Measurements from ENCODE around the gene RANBP17.

The RANBP17 gene

GRCh38 chr5:171269717-171270116 is 407.9 kb downstream of the RANBP17 start (continued):
- TF ChIP-seq, protein P1, sequence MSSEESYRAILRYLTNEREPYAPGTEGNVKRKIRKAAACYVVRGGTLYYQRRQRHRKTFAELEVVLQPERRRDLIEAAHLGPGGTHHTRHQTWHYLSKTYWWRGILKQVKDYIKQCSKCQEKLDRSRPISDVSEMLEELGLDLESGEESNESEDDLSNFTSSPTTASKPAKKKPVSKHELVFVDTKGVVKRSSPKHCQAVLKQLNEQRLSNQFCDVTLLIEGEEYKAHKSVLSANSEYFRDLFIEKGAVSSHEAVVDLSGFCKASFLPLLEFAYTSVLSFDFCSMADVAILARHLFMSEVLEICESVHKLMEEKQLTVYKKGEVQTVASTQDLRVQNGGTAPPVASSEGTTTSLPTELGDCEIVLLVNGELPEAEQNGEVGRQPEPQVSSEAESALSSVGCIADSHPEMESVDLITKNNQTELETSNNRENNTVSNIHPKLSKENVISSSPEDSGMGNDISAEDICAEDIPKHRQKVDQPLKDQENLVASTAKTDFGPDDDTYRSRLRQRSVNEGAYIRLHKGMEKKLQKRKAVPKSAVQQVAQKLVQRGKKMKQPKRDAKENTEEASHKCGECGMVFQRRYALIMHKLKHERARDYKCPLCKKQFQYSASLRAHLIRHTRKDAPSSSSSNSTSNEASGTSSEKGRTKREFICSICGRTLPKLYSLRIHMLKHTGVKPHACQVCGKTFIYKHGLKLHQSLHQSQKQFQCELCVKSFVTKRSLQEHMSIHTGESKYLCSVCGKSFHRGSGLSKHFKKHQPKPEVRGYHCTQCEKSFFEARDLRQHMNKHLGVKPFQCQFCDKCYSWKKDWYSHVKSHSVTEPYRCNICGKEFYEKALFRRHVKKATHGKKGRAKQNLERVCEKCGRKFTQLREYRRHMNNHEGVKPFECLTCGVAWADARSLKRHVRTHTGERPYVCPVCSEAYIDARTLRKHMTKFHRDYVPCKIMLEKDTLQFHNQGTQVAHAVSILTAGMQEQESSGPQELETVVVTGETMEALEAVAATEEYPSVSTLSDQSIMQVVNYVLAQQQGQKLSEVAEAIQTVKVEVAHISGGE (tag by site-specific recombination; conservative IDR thresholded peaks at IDR 0.05; ENCODE audit: low read depth), result no peak
- TF ChIP-seq ZNF175 (tag by site-specific recombination; IDR thresholded peaks at IDR 0.05) (no peak), ZNF433 (tag by site-specific recombination; IDR thresholded peaks at IDR 0.05; ENCODE audit: low read depth) (no peak), ZNF830 (tag by site-specific recombination; IDR thresholded peaks at IDR 0.05; ENCODE audit: low read depth) (no peak), SP3 (tag by site-specific recombination; IDR thresholded peaks at IDR 0.05) (no peak), ZBTB48 (tag by site-specific recombination; IDR thresholded peaks at IDR 0.05) (no peak), ZNF629 (tag by site-specific recombination; IDR thresholded peaks at IDR 0.05) (no peak), ZNF248 (tag by site-specific recombination; IDR thresholded peaks at IDR 0.05) (no peak), ZIC2 (tag by site-specific recombination; IDR thresholded peaks at IDR 0.05) (no peak), ZNF423 (tag by site-specific recombination; IDR thresholded peaks at IDR 0.05) (no peak), ZNF580 (tag by site-specific recombination; IDR thresholded peaks at IDR 0.05) (no peak), ZNF785 (tag by site-specific recombination; IDR thresholded peaks at IDR 0.05) (no peak), HOXD13 (CRISPR knock-in tag; IDR thresholded peaks at IDR 0.05; ENCODE audit: borderline replicate concordance) (no peak), ZNF555 (tag by site-specific recombination; conservative IDR thresholded peaks at IDR 0.05) (no peak), ZNF184 (tag by site-specific recombination; IDR thresholded peaks at IDR 0.05) (no peak), ZNF138 (tag by site-specific recombination; IDR thresholded peaks at IDR 0.05; ENCODE audit: borderline replicate concordance) (no peak), ZNF311 (tag by site-specific recombination; IDR thresholded peaks at IDR 0.05; ENCODE audit: borderline replicate concordance) (no peak), ZNF266 (tag by site-specific recombination; IDR thresholded peaks at IDR 0.05; ENCODE audit: low read depth) (no peak), ZNF16 (tag by site-specific recombination; IDR thresholded peaks at IDR 0.05; ENCODE audit: low read depth) (no peak), ZNF664 (tag by site-specific recombination; IDR thresholded peaks at IDR 0.05) (no peak), ZNF404 (tag by site-specific recombination; IDR thresholded peaks at IDR 0.05) (no peak), ZNF121 (tag by site-specific recombination; IDR thresholded peaks at IDR 0.05) (no peak), ZNF112 (tag by site-specific recombination; IDR thresholded peaks at IDR 0.05) (0 out of 2 replicates have a peak, but pooled peaks have one; percentile 10), ZNF239 (tag by site-specific recombination; IDR thresholded peaks at IDR 0.05) (no peak), ZBTB20 (tag by site-specific recombination; IDR thresholded peaks at IDR 0.05) (no peak), ZNF510 (tag by site-specific recombination; IDR thresholded peaks at IDR 0.05; ENCODE audit: insufficient replicate concordance) (no peak), ZNF114 (tag by site-specific recombination; IDR thresholded peaks at IDR 0.05) (no peak), KLF10 (tag by site-specific recombination; IDR thresholded peaks at IDR 0.05) (no peak), GLI2 (tag by site-specific recombination; IDR thresholded peaks at IDR 0.05; ENCODE audit: borderline replicate concordance, low read depth) (no peak), ZNF488 (tag by site-specific recombination; IDR thresholded peaks at IDR 0.05) (peak; percentile 51; the same call in 1 of the 2 replicates)
- TF ChIP-seq, protein P2, sequence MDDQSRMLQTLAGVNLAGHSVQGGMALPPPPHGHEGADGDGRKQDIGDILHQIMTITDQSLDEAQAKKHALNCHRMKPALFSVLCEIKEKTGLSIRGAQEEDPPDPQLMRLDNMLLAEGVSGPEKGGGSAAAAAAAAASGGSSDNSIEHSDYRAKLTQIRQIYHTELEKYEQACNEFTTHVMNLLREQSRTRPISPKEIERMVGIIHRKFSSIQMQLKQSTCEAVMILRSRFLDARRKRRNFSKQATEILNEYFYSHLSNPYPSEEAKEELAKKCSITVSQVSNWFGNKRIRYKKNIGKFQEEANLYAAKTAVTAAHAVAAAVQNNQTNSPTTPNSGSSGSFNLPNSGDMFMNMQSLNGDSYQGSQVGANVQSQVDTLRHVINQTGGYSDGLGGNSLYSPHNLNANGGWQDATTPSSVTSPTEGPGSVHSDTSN (CRISPR knock-in tag; IDR thresholded peaks at IDR 0.05), result no peak
- TF ChIP-seq, protein P3, sequence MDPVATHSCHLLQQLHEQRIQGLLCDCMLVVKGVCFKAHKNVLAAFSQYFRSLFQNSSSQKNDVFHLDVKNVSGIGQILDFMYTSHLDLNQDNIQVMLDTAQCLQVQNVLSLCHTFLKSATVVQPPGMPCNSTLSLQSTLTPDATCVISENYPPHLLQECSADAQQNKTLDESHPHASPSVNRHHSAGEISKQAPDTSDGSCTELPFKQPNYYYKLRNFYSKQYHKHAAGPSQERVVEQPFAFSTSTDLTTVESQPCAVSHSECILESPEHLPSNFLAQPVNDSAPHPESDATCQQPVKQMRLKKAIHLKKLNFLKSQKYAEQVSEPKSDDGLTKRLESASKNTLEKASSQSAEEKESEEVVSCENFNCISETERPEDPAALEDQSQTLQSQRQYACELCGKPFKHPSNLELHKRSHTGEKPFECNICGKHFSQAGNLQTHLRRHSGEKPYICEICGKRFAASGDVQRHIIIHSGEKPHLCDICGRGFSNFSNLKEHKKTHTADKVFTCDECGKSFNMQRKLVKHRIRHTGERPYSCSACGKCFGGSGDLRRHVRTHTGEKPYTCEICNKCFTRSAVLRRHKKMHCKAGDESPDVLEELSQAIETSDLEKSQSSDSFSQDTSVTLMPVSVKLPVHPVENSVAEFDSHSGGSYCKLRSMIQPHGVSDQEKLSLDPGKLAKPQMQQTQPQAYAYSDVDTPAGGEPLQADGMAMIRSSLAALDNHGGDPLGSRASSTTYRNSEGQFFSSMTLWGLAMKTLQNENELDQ (tag by site-specific recombination; IDR thresholded peaks at IDR 0.05; ENCODE audit: low read depth), result no peak
- TF ChIP-seq, protein P4, sequence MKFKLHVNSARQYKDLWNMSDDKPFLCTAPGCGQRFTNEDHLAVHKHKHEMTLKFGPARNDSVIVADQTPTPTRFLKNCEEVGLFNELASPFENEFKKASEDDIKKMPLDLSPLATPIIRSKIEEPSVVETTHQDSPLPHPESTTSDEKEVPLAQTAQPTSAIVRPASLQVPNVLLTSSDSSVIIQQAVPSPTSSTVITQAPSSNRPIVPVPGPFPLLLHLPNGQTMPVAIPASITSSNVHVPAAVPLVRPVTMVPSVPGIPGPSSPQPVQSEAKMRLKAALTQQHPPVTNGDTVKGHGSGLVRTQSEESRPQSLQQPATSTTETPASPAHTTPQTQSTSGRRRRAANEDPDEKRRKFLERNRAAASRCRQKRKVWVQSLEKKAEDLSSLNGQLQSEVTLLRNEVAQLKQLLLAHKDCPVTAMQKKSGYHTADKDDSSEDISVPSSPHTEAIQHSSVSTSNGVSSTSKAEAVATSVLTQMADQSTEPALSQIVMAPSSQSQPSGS (tag by site-specific recombination; IDR thresholded peaks at IDR 0.05; ENCODE audit: low read depth), result 0 out of 2 replicates have a peak, but pooled peaks have one; percentile 22
